Ishikawa (cell line): ENCODE data around the gene HABP2.

ENCODE experiments used
- CEBPB ChIP-seq: IDR thresholded peaks from 2 replicates; pipeline ENCODE4 v1.6.1; 2012
- CREB1 ChIP-seq: IDR thresholded peaks from 2 replicates; pipeline ENCODE4 v1.6.1; 2012; ENCODE audit warnings: low read depth
- EGR1 ChIP-seq: IDR thresholded peaks from 2 replicates; pipeline ENCODE4 v1.6.1; 2012
- EP300 ChIP-seq: IDR thresholded peaks from 2 replicates; pipeline ENCODE4 v1.6.1; 2012; ENCODE audit warnings: borderline replicate concordance
- FOXM1 ChIP-seq: IDR thresholded peaks from 2 replicates; pipeline ENCODE4 v1.6.1; 2012; ENCODE audit warnings: low read depth, borderline replicate concordance
- NFIC ChIP-seq: IDR thresholded peaks from 2 replicates; pipeline ENCODE4 v1.6.1; 2012
- RAD21 ChIP-seq: IDR thresholded peaks from 2 replicates; pipeline ENCODE4 v1.6.1; 2012; ENCODE audit warnings: low read depth
- TAF1 ChIP-seq: IDR thresholded peaks from 2 replicates; pipeline ENCODE4 v1.6.1; 2012; ENCODE audit warnings: low read depth, mild to moderate bottlenecking
- TCF12 ChIP-seq: IDR thresholded peaks from 2 replicates; pipeline ENCODE4 v1.6.1; 2012; ENCODE audit warnings: low read depth
- TEAD4 ChIP-seq: IDR thresholded peaks from 2 replicates; pipeline ENCODE4 v1.6.1; 2012
- USF1 ChIP-seq: IDR thresholded peaks from 2 replicates; pipeline ENCODE4 v1.6.1; 2012
- YY1 ChIP-seq: IDR thresholded peaks from 2 replicates; pipeline ENCODE4 v1.6.1; 2012; ENCODE audit warnings: low read depth
- ZBTB7A ChIP-seq: IDR thresholded peaks from 2 replicates; pipeline ENCODE4 v1.6.1; 2012; ENCODE audit warnings: low read depth
- TF ChIP-seq, protein P1 (sequence below): IDR thresholded peaks from 2 replicates; pipeline ENCODE4 v1.6.1; 2012; ENCODE audit warnings: low read depth, mild to moderate bottlenecking
- TF ChIP-seq, protein P2 (sequence below): IDR thresholded peaks from 2 replicates; pipeline ENCODE4 v1.6.1; 2012

HABP2 gene

DNA sequence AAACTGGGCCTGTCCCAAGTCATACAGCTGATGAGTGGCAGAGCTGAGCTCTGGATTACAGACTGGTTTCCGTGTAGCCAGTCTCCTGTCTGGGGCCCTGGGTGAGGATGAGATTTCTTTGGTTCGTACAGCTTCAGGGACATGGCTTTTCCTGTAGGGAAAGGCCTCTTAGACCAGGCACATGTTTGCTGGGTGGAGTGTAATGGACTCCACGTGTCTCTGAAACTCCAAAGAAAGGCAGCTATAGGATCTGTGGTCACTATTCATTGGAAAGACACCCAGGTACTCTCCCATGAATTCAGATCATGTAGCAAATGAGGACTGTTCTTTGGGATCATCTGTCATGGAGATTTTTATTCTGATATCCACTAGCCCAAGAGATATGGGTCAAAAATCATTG is 2.4 kb downstream of the HABP2 start:
- no peak for TF ChIP-seq EP300

GRCh38 chr10:113555751-113556150 is 2.9 kb downstream of the HABP2 start:
- TF ChIP-seq ZBTB7A: no peak
- no peak for TF ChIP-seq EGR1
- no peak for TF ChIP-seq TAF1
- TF ChIP-seq CEBPB: no peak
- TF ChIP-seq YY1: no peak

- TF ChIP-seq, protein P1, sequence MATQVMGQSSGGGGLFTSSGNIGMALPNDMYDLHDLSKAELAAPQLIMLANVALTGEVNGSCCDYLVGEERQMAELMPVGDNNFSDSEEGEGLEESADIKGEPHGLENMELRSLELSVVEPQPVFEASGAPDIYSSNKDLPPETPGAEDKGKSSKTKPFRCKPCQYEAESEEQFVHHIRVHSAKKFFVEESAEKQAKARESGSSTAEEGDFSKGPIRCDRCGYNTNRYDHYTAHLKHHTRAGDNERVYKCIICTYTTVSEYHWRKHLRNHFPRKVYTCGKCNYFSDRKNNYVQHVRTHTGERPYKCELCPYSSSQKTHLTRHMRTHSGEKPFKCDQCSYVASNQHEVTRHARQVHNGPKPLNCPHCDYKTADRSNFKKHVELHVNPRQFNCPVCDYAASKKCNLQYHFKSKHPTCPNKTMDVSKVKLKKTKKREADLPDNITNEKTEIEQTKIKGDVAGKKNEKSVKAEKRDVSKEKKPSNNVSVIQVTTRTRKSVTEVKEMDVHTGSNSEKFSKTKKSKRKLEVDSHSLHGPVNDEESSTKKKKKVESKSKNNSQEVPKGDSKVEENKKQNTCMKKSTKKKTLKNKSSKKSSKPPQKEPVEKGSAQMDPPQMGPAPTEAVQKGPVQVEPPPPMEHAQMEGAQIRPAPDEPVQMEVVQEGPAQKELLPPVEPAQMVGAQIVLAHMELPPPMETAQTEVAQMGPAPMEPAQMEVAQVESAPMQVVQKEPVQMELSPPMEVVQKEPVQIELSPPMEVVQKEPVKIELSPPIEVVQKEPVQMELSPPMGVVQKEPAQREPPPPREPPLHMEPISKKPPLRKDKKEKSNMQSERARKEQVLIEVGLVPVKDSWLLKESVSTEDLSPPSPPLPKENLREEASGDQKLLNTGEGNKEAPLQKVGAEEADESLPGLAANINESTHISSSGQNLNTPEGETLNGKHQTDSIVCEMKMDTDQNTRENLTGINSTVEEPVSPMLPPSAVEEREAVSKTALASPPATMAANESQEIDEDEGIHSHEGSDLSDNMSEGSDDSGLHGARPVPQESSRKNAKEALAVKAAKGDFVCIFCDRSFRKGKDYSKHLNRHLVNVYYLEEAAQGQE: no peak
- TF ChIP-seq, protein P2, sequence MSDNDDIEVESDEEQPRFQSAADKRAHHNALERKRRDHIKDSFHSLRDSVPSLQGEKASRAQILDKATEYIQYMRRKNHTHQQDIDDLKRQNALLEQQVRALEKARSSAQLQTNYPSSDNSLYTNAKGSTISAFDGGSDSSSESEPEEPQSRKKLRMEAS: no peak
- TF ChIP-seq EP300: no peak
- TF ChIP-seq EGR1: no peak
- TF ChIP-seq RAD21: no peak
- TF ChIP-seq CREB1: no peak
- TF ChIP-seq USF1: no peak
- TF ChIP-seq ZBTB7A: no peak
- TF ChIP-seq TAF1: no peak
- no peak for TF ChIP-seq TCF12
- no peak for TF ChIP-seq NFIC
- no peak for TF ChIP-seq CEBPB
- no peak for TF ChIP-seq TEAD4
- no peak for TF ChIP-seq FOXM1
- no peak for TF ChIP-seq YY1
These were observed 4.6 kb downstream of the HABP2 start for GRCh38 chr10:113557424-113557862.

- TF ChIP-seq TAF1 (no peak), YY1 (no peak), EGR1 (no peak), RAD21 (no peak), TCF12 (no peak), CREB1 (no peak), USF1 (no peak), NFIC (no peak), ZBTB7A (no peak), TEAD4 (no peak)
- TF ChIP-seq, protein P2: no peak
- TF ChIP-seq, protein P1: no peak
These were observed 5.1 kb downstream of the HABP2 start for GRCh38 chr10:113557903-113558321.

GRCh38 chr10:113560071-113560470 is 7.2 kb downstream of the HABP2 start:
- TF ChIP-seq YY1 (no peak), CEBPB (no peak), EP300 (no peak), TCF12 (no peak), ZBTB7A (no peak), CREB1 (no peak), RAD21 (no peak), TAF1 (no peak), FOXM1 (no peak), TEAD4 (no peak), EGR1 (no peak), NFIC (no peak), USF1 (no peak)
- TF ChIP-seq, protein P2: no peak
- TF ChIP-seq, protein P1: no peak
